CD4-positive, alpha-beta T cell treated with Interleukin-4 for 4 hours (primary cell): Measurements from ENCODE around the gene LRRC10.
"Not testable (repeated sequence)": the region's sequence is repeated elsewhere in the genome, so short reads cannot be mapped to it uniquely, and the experiment has no call there.

ENCODE experiments used
- DNase-seq: peaks from one replicate; pipeline ENCODE4 v3.0.0-alpha.2; 2020

Gene LRRC10

GRCh38 chr12:69616025-69616424 lies 5.3 kb upstream of the LRRC10 start:
- DNase-seq, result no peak

GRCh38 chr12:69613351-69613750 lies 2.6 kb upstream of the LRRC10 start:
- DNase-seq, result no peak

DNA sequence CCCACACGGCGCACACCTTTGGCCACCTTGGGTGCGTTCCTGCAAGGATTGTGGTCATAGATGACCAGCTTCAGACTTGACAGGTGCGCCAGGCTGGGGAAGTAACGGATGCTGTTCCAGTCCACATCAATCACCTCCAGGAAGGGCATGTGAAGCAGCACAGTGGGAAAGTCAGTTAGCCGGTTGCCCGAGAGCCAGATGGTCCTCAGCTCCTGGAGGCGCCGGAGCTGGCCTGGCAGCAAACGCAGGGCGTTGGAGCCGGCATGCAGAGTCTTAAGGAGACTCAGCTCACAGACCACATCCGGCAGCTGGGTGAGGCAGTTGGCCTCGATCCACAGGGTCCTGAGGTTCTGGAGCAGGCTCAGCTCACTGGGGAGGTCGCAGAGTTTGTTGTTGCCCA lies 581 bp downstream of the LRRC10 start:
- DNase-seq, result no peak

DNA sequence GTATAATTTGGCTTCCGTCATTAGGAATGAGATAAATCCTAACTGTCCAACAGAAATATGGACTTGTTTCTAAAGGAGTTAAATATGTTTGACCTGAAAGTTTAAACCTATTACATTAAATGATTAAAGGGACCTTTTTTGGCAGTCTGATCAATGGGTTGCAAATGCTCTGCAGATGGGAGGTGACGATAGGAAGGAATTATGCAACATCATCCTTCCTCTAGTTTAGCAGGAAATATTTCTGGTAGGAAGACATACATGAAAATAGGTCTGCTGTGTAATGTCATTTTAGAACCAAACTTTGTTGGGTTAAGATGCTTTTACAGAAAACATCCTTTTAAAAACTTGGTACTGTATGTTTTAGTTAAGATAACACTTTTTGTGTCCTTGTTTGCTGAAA lies 2.6 kb downstream of the LRRC10 start:
- DNase-seq, result no peak

DNA sequence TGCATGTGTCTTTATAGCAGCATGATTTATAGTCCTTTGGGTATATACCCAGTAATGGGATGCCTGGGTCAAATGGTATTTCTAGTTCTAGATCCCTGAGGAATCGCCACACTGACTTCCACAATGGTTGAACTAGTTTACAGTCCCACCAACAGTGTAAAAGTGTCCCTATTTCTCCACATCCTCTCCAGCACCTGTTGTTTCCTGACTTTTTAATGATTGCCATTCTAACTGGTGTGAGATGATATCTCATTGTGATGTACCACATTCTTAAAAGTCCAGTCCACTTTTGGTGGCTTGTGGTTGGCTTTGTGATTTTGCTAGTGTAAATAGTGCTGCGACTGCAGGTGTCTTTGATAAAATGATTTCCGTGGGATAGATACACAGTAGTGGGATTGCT lies 6.4 kb downstream of the LRRC10 start:
- not testable (repeated sequence) for DNase-seq

DNA sequence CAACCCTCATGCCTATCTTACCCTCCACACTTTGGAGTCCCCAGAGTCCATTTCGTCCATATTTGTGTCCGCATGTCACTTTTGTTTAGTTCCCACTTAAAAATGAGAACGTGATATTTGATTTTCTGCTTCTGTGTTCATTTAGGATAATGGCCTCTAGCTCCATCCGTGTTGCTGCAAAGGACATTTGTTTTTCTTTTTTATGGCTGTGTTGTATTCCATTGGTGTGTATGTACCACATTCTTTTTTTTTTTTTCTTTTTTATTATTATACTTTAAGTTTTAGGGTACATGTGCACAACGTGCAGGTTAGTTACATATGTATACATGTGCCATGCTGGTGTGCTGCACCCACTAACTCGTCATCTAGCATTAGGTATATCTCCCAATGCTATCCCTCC lies 7.2 kb downstream of the LRRC10 start:
- DNase-seq, result not testable (repeated sequence)

DNA sequence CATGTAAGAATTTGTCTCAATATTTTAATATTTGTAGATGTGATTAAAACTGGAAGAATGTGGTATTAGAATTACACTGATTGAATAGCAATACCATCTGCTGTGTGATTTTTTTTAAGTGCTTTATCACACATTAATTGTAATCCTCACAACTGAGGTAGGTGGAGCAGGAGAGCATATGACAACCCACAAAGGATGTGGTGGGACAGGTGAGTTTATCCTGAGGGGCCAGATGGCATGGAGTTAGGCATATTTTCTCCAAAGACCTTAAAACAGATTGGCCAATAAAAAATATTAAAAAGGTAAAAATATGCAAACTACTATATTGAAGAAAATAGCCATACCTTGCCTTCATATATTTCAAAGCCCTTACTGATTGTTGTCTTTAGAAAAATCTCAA lies 7.8 kb downstream of the LRRC10 start:
- DNase-seq, result no peak

GRCh38 chr12:69601962-69602685 lies 8.6 kb downstream of the LRRC10 start:
- no peak for DNase-seq

- no peak for DNase-seq
These were observed 9.9 kb downstream of the LRRC10 start for GRCh38 chr12:69600804-69601203.

- DNase-seq, result no peak
These were observed 12.4 kb downstream of the LRRC10 start for GRCh38 chr12:69598174-69598753.

- no peak for DNase-seq
These were observed 15.0 kb downstream of the LRRC10 start for GRCh38 chr12:69595689-69596088.

- DNase-seq, result no peak
These were observed 21.6 kb downstream of the LRRC10 start for GRCh38 chr12:69589082-69589481.

DNA sequence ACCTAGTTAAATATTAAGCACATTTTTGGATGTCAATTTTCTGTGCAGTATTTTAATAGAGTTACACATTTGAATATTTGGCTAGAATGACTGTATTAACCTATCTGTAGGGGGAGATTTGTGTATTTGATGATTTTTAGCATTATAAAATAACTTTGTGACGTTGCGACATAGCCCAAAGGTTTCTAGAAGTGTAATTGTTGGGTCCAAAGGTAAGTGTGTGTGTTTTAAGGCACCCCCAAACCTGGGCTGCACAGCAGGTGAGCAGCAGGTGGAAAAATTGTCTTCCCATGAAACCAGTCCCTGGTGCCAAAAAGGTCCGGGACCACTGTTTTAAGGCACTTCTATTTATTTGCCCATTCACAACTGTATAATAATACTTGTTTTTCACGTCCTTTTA lies 22.2 kb downstream of the LRRC10 start:
- no peak for DNase-seq

DNA sequence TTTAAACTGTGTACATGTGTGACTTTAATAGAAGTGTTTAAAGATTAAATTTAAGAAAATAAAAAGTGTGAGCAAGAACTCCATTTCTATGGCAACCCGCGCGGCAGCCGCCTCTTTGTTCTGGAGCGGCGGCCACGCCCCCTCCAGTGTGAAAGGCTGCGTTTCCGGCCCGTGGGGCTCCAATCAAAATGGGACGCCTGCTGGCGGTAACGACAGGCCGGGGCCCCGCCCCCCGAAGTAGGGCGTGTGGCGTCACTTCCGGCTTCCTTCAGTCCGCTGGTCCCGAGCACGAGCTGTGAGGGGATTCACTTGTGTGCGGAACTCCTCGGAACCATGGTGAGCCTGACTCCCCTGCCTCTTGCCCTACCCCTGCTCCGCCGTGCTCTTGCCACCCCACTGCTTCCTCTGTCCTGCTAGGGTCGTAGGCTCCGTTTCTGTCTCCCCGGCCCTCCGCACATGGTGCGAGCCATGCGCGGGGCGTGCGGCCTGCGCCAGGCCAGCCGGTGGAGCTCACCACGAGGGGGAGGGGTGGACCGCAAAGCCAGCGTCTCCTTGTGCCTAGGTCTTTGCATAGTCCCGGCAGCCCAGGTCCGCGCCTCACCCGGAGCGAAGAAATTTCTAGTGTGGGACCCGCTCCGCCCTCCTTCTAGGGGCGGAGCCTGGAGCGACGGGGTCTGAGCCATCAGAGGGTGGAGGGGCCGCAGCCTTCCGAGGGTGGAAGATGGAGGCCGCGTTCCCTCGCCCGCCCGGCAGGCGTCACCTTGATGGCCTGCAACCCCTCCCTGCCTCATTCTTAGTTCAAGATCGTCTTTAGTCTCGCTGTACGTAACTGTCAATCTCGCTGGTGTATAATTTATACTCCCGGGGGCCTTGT lies 25.3 kb downstream of the LRRC10 start, which contains the start of gene CCT2:
Gene CCT2 (plus strand): TSS at position 271 of the 874 bp plus-strand sequence. CDS start 63 bp downstream, at position 334.
- DNase-seq, result peak; percentile 95

DNA sequence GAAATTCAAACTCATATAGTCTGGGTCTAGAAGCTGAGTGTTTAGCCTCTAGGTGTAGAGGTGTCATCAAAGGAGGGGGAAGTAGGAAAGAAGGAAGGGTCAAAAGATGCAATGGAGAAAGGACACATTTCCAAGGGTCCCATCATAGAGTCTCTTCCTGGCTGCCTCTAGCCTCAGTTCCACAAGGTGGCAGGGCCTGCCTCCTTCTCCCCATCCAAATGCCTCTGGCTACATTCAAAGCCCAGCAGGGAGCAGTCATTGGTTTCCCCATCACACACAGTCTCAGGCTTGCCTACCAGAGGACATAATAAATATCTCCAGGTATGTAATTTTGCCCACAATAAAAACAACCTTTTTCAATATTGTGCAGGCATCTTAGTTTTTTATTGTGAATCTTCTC lies 27.5 kb downstream of the LRRC10 start:
- no peak for DNase-seq

- no peak for DNase-seq
These were observed 30.6 kb downstream of the LRRC10 start for GRCh38 chr12:69580074-69580473.

DNA sequence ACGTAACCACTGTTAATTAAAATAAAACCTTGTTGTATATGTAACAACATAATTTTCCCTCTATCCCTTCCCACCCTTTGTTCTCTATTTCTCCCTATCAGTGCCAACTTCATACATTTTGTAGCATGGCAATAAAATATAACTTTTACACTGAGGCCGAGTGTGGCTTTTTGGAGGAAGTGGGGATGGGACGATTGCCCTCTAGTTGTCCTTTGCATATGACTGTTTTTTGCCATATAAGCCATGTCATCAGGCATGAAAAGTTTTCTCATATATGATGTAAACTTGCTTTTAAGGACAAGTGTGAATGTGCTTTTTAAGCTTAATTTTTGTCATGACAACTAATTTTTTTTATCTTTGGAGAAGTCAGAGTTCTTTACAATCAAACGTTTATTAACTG lies 31.7 kb downstream of the LRRC10 start:
- no peak for DNase-seq

DNA sequence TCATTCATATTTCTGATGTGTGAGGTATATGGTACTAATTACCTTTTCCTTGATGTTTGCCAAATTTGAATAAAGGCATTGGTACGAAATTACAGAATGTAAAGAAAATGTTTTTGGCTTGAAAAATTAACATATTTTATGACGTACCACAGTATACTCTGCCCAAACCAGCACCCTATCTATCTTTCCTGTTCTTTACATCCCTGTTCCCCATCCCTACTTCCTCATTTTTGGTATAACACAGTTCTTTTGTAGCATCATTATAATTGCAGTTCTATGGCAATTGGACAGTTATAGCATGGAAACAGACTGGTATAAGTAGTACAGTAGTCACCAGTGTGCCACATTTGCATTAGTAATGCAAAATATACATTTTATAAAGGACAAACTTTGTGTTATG lies 32.4 kb downstream of the LRRC10 start:
- DNase-seq, result no peak

DNA sequence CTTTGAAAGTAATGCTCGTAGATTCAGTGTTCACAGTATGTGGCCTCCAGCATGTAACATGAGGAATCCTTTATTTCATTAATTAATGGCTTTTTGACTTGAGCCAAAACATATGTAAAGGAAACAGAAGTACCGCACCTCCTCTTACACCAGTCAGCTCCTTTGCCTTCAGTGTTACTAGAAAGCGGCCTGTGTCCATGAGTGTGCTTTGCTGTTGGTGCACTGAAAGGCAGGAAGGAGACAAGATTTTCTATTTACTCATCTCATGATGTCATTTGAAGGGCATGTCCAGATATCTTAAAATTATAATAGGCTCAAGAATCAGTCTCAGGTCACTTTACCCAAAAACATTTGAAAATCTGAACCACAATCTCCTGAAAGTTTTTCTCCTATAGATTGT lies 35.4 kb downstream of the LRRC10 start:
- no peak for DNase-seq

GRCh38 chr12:69570545-69571399 lies 39.9 kb downstream of the LRRC10 start:
- DNase-seq, result peak; percentile 70

- DNase-seq, result no peak
These were observed 40.6 kb downstream of the LRRC10 start for GRCh38 chr12:69570000-69570516.

- no peak for DNase-seq
These were observed 41.5 kb downstream of the LRRC10 start for GRCh38 chr12:69569236-69569635.

- no peak for DNase-seq
These were observed 44.1 kb downstream of the LRRC10 start for GRCh38 chr12:69566603-69567002.
